Vagina (tissue), 2 donors: ENCODE results near the gene PTPRD.
"Not testable (repeated sequence)": the region's sequence is repeated elsewhere in the genome, so short reads cannot be mapped to it uniquely, and the experiment has no call there.

ENCODE experiments used
- CTCF ChIP-seq, 3 experiments: fragments of 450-650 bp in 2 of 3; fragments of 200-600 bp in 1 of 3; sonication (generic) in 1 of 3; IDR thresholded peaks; one replicate each; pipeline ENCODE4 v1.5.1; 2017 to 2019; ENCODE audit warnings: antibody characterized with exemption in 3 of 3, mild to moderate bottlenecking in 2 of 3, moderate library complexity in 2 of 3
- POLR2A ChIP-seq, 2 donors: fragments of 450-650 bp; IDR thresholded peaks; one replicate each; pipeline ENCODE4 v1.6.1; 2017; ENCODE audit warnings: antibody characterized with exemption in 2 of 2, mild to moderate bottlenecking in 2 of 2, moderate library complexity in 2 of 2
- POLR2AphosphoS5 ChIP-seq, 2 donors: sonication (generic); formaldehyde crosslinking; IDR thresholded peaks; one replicate each; pipeline ENCODE4 v1.9.0; 2017; ENCODE audit warnings: antibody characterized with exemption in 2 of 2, mild to moderate bottlenecking in 2 of 2, low read depth in 1 of 2; ENCODE audit not compliant: insufficient read depth in 1 of 2

- not testable (repeated sequence) for TF ChIP-seq POLR2A (IDR thresholded peaks at IDR 0.05); CTCF (IDR thresholded peaks at IDR 0.05); POLR2AphosphoS5 (IDR thresholded peaks at IDR 0.05; ENCODE audit: insufficient read depth in 1 of 2, low read depth in 1 of 2)
These were observed 1569.0 kb downstream of the PTPRD start for GRCh38 chr9:9043788-9044187.
